PC-3 (cell line): ENCODE results near the gene DCHS2. TPM values are rescaled to one million over a fixed set of nuclear protein-coding genes. Genes with fewer than 3 reads are reported as not detected.

Experiments used
- ATAC-seq: fragments of 200-7000 bp; cut with Tn5 transposase; 2 replicates; pipeline ENCODE4 v1.9.1; 2020; ENCODE audit warnings: mild to moderate bottlenecking, moderate library complexity
- BruUV-seq: library from RNA; stranded (reverse); fragments of 400-500 nt; replicated peaks from 2 replicates; lab custom pipeline; 2021; lab: Mats Ljungman, UMichigan
- CTCF ChIA-PET: fragments of 300-600 bp; sonication (Branson Sonifier 250); formaldehyde crosslinking; loops from one replicate; lab custom pipeline; 2022; ENCODE audit warnings: antibody characterized with exemption; lab: Charles Lee
- POLR2A ChIA-PET: fragments of 300-600 bp; sonication (Branson Sonifier 250); formaldehyde crosslinking; loops from one replicate; lab custom pipeline; 2022; ENCODE audit warnings: antibody characterized with exemption; ENCODE audit not compliant: unreplicated experiment; lab: Charles Lee
- DNase-seq: peaks from one replicate; pipeline ENCODE4 v3.0.0-alpha.2; 2015
- H2AFZ ChIP-seq: fragments of 300-600 bp; sonication (generic); 2 replicates; pipeline ENCODE4 v1.6.0; 2016; ENCODE audit warnings: antibody characterized with exemption, low read length
- H3F3A ChIP-seq: fragments of 300-600 bp; sonication (generic); one replicate; pipeline ENCODE4 v1.6.0; 2017; ENCODE audit warnings: antibody characterized with exemption, low read length, control low read depth, mild to moderate bottlenecking; ENCODE audit not compliant: unreplicated experiment
- H3K27ac ChIP-seq: fragments of 300-600 bp; sonication (generic); 2 replicates; pipeline ENCODE4 v1.5.1; 2016; ENCODE audit warnings: mild to moderate bottlenecking, low read length
- H3K27me3 ChIP-seq: fragments of 300-600 bp; sonication (generic); 2 replicates; pipeline ENCODE4 v1.6.1; 2016; ENCODE audit warnings: low read length, mixed read lengths
- H3K36me3 ChIP-seq: fragments of 300-600 bp; sonication (generic); 2 replicates; pipeline ENCODE4 v1.6.1; 2016; ENCODE audit warnings: low read depth, mixed run types, low read length, mixed read lengths
- H3K4me1 ChIP-seq: fragments of 300-600 bp; sonication (generic); 2 replicates; pipeline ENCODE4 v1.5.1; 2016; ENCODE audit warnings: low read length; ENCODE audit not compliant: insufficient read depth
- H3K4me2 ChIP-seq: fragments of 300-600 bp; sonication (generic); 2 replicates; pipeline ENCODE4 v1.6.0; 2016; ENCODE audit warnings: low read length
- H3K4me3 ChIP-seq: fragments of 300-600 bp; sonication (generic); 2 replicates; pipeline ENCODE4 v1.5.1; 2016; ENCODE audit warnings: mild to moderate bottlenecking, low read length, mixed read lengths
- H3K79me2 ChIP-seq: fragments of 300-600 bp; sonication (generic); 2 replicates; pipeline ENCODE4 v1.6.1; 2017; ENCODE audit warnings: low read length, mixed read lengths
- H3K9ac ChIP-seq: fragments of 300-600 bp; sonication (generic); 2 replicates; pipeline ENCODE4 v1.6.0; 2016; ENCODE audit warnings: mild to moderate bottlenecking, low read length
- H3K9me2 ChIP-seq: fragments of 300-600 bp; sonication (generic); replicated peaks from 2 replicates; pipeline ENCODE4 v1.6.1; 2016; ENCODE audit warnings: mixed run types, low read length, mixed read lengths
- H3K9me3 ChIP-seq: fragments of 300-600 bp; sonication (generic); 2 replicates; pipeline ENCODE4 v1.6.1; 2016; ENCODE audit warnings: low read length, mixed read lengths
- H4K20me1 ChIP-seq: fragments of 300-600 bp; sonication (generic); 2 replicates; pipeline ENCODE4 v1.6.1; 2016; ENCODE audit warnings: low read length, mixed read lengths
- EZH2 ChIP-seq: fragments of 300-600 bp; sonication (generic); IDR thresholded peaks from one replicate; pipeline ENCODE4 v1.6.1; 2017; ENCODE audit warnings: antibody characterized with exemption, mild to moderate bottlenecking, low read length; ENCODE audit not compliant: unreplicated experiment
- EZH2phosphoT487 ChIP-seq: fragments of 300-600 bp; sonication (generic); IDR thresholded peaks from 2 replicates; pipeline ENCODE4 v1.6.1; 2018; ENCODE audit warnings: mild to moderate bottlenecking, antibody characterized with exemption, low read length, borderline replicate concordance
- intact Hi-C: fragments of 100-400 bp; cut with micrococcal nuclease; formaldehyde crosslinking; loops from 2 replicates; pipeline ENCODE4 v1.9.0; 2023
- total RNA-seq: library from RNA; depleted of rRNA; stranded (reverse); fragments of >200 nt; gene quantifications from 2 replicates; pipeline ENCODE4 v1.2.3, GENCODE V29; 2014
- TF ChIP-seq, protein P1 (sequence below): fragments of 300-600 bp; sonication (generic); conservative IDR thresholded peaks from 2 replicates; pipeline ENCODE4 v1.5.1; 2017; ENCODE audit warnings: antibody characterized with exemption, low read depth, mild to moderate bottlenecking, low read length

The DCHS2 gene
- total RNA-seq, 1 experiment from 2014 or later = 0.22 TPM

DNA sequence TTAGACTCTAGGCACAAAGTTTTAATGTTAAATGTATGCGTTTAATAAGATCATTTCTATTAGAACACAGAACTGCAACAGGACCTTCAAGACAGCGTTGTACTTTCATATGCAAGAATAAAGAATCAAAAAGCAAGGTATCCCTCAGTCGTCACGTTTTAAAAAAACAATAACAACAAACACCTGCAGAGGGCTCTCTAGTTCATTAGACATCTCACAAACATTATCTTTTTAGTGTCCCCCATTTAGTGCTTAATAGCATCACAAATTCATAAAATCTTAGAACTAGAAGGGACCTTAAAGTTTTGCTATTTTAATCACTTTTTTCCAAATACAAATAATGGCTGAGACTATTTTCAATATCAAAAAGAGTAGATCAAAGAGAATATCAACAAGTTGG, 236.6 kb downstream of the DCHS2 start:
- no peak overlapping the region for H3K4me2 ChIP-seq
- no peak overlapping the region for H3K27ac ChIP-seq
- no peaks in the 10 kb centered on the region for H3K36me3 ChIP-seq
- POLR2A ChIA-PET = no interaction called here
- no peak for TF ChIP-seq EZH2phosphoT487
- TF ChIP-seq EZH2 = no peak
- TF ChIP-seq, protein P1, sequence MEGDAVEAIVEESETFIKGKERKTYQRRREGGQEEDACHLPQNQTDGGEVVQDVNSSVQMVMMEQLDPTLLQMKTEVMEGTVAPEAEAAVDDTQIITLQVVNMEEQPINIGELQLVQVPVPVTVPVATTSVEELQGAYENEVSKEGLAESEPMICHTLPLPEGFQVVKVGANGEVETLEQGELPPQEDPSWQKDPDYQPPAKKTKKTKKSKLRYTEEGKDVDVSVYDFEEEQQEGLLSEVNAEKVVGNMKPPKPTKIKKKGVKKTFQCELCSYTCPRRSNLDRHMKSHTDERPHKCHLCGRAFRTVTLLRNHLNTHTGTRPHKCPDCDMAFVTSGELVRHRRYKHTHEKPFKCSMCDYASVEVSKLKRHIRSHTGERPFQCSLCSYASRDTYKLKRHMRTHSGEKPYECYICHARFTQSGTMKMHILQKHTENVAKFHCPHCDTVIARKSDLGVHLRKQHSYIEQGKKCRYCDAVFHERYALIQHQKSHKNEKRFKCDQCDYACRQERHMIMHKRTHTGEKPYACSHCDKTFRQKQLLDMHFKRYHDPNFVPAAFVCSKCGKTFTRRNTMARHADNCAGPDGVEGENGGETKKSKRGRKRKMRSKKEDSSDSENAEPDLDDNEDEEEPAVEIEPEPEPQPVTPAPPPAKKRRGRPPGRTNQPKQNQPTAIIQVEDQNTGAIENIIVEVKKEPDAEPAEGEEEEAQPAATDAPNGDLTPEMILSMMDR = no peak; the same call in 1 of the 2 replicates
- peaks cover 42% of the 10 kb centered on the region for H3K27me3 ChIP-seq
- H2AFZ ChIP-seq = no peak overlapping the region
- CTCF ChIA-PET = no interaction called here
- no peaks in the 10 kb centered on the region for H3K9me2 ChIP-seq
- BruUV-seq = no TSS peak
- H3K4me3 ChIP-seq = no peak overlapping the region
- no peak for DNase-seq
- H3K4me1 ChIP-seq = no peaks in the 10 kb centered on the region
- no peaks in the 10 kb centered on the region for H4K20me1 ChIP-seq
- no peak for ATAC-seq
- no peaks in the 10 kb centered on the region for H3F3A ChIP-seq
- H3K79me2 ChIP-seq = no peaks in the 10 kb centered on the region
- H3K9ac ChIP-seq = no peak overlapping the region
- H3K9me3 ChIP-seq = no peaks in the 10 kb centered on the region
- intact Hi-C loops = no loop called here

DNA sequence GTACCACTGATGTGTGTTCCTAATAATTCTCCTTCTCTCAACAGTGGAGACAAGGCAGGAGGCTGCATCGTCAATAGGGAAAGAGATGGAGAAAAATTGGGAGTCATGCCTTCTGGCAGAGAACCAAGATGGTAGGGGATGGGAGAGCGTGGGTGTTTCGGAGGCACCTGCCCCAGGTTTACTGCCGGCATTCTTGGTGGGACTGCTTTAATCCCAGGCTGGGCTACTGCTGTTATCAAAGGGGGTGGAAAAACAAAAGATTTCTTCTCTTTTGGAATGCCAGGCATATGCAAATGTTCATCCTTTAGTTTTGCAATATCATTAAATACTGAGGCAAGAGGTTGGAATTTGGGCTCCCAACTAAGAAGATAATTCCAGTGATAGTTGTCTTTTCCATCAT, 257.0 kb downstream of the DCHS2 start:
- no peak for DNase-seq
- no peaks in the 10 kb centered on the region for H3K79me2 ChIP-seq
- H3K27ac ChIP-seq = no peak overlapping the region
- no peaks in the 10 kb centered on the region for H3K36me3 ChIP-seq
- no peaks in the 10 kb centered on the region for H3K4me1 ChIP-seq
- intact Hi-C loops = no loop called here
- ATAC-seq = no peak
- H3K9ac ChIP-seq = no peak overlapping the region
- no peaks in the 10 kb centered on the region for H3K9me3 ChIP-seq
- no TSS peak for BruUV-seq
- ChIA-PET POLR2A (no interaction called here), CTCF (no interaction called here)
- no peak overlapping the region for H3K4me3 ChIP-seq
- H2AFZ ChIP-seq = no peak overlapping the region
- H3K9me2 ChIP-seq = no peaks in the 10 kb centered on the region
- H3K27me3 ChIP-seq = peaks cover 25% of the 10 kb centered on the region
- H3K4me2 ChIP-seq = no peak overlapping the region
- no peaks in the 10 kb centered on the region for H3F3A ChIP-seq
- TF ChIP-seq EZH2phosphoT487 (no peak), EZH2 (no peak)
- TF ChIP-seq, protein P1 = no peak
- no peaks in the 10 kb centered on the region for H4K20me1 ChIP-seq

DNA sequence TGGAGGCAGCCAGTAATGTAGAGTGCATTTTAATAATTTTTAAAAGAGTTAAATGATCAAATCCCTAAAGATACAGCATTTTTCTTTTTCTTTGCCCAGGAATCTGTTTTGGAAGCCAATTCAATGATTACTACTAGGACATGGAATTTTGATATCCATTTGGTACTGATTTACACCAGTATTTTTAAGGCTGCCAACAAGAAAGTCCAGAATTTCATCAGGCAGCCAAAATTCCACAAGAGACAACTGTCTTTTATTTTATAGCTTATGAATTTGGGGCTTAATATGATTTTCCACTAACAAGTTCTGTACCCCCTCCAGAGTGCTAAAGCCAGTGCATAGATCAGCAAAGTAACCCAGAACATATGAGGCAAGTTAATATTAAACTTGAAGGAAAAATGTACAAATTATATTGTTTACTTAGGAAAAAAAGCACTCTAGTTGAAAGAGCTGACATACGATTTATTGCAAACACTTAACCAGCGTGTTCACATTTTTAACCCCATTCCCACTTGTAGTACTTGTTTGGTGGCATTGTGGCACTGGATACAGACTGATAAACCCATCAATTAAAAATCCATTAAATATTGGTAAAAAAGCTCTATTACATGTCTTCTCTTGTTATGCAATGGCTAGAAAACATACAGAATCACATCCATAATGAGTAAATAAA, 259.7 kb downstream of the DCHS2 start:
- DNase-seq (no peak), ATAC-seq (no peak)
- Histone ChIP-seq H3K4me2 (no peak overlapping the region), H3F3A (no peaks in the 10 kb centered on the region), H4K20me1 (no peaks in the 10 kb centered on the region), H3K27ac (no peak overlapping the region), H2AFZ (no peak overlapping the region), H3K4me1 (no peaks in the 10 kb centered on the region), H3K4me3 (no peak overlapping the region), H3K36me3 (no peaks in the 10 kb centered on the region), H3K9ac (no peak overlapping the region), H3K27me3 (peaks cover 13% of the 10 kb centered on the region), H3K79me2 (no peaks in the 10 kb centered on the region), H3K9me3 (no peaks in the 10 kb centered on the region), H3K9me2 (no peaks in the 10 kb centered on the region)
- TF ChIP-seq, protein P1 = no peak
- no peak for TF ChIP-seq EZH2phosphoT487
- TF ChIP-seq EZH2 = no peak
- CTCF ChIA-PET = no interaction called here
- intact Hi-C loops = no loop called here
- BruUV-seq = no TSS peak
- POLR2A ChIA-PET = no interaction called here
